Small intestine (tissue), 4 donors: ENCODE data around the gene ISM1. TPM values are rescaled to one million over a fixed set of nuclear protein-coding genes. Genes with fewer than 3 reads are reported as not detected.

Source experiments
- polyA plus RNA-seq, 4 donors: library from polyadenylated mRNA; stranded (reverse) in 3 of 4; unstranded in 1 of 4; fragments of 200-250 nt in 3 of 4; fragments of 120-200 nt in 1 of 4; gene quantifications; one replicate each; pipeline versions ENCODE4 v1.2.1 to v1.2.3, GENCODE V29; 2013
- donor health status: healthy with polysubstance abuse.
- donor health status: Bipolar disorder and iron deficiency.
- donor health status: healthy.

Gene ISM1
- polyA plus RNA-seq, 4 donors: 0.45 to 0.62 TPM; not detected in 2

Other genes starting within 250 kb of the ISM1 start
- 10 to 100 TPM in 1 of 4 donors, 1 to 10 TPM in 3; 4.3 to 60.2 (median 5.8) TPM for gene SPTLC3, start 212.3 kb upstream of the ISM1 start, polyA plus RNA-seq